ENCODE measurements around the gene B4GAT1. TPM values are rescaled to one million over a fixed set of nuclear protein-coding genes. Genes with fewer than 3 reads are reported as not detected.
"Not testable (repeated sequence)": the region's sequence is repeated elsewhere in the genome, so short reads cannot be mapped to it uniquely, and the experiment has no call there.

The B4GAT1 gene
- total and polyA plus RNA-seq, 2 of the 4 experiments (the other 2 are of a cell fraction): 10.6 to 18.4 TPM

DNA sequence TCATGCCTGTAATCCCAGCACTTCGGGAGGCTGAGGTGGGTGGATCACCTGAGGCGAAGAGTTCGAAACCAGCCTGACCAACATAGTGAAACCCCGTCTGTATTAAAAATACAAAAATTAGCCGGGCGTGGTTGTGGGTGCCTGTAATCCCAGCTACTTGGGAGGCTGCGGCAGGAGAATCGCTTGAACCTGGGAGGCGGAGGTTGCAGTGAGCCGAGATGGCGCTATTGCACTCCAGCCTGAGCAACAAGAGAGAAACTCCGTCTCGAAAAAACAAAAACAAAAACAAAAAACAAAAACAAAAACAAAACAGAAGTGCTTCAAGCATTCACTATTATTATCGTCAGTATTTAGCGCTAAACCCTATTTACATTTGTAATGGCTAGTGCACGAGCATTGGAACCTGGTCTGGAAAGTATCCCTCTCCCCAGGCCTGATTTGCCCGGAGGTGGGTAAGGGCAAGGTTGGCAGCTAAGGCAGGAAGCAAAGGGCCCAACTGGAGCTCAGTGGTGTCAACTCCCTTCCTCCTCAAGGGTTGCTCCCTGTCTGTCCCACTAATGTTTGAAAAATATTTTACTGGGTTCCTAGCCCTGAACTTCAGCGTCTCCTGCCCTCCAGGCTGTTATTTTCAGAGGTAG is 36.5 kb downstream of the B4GAT1 start:
- H3K9me3 ChIP-seq (ENCODE audit: control insufficient read depth, insufficient read depth, low read length); H3K4ac ChIP-seq (ENCODE audit: low read depth, low read length); H2BK15ac ChIP-seq (ENCODE audit: low read depth, low read length); H3K4me3 ChIP-seq (ENCODE audit: insufficient read depth, low read depth, low read length); H4K91ac ChIP-seq (ENCODE audit: insufficient read depth, low read depth, low read length); H3K4me2 ChIP-seq (ENCODE audit: low read depth, low read length); H3K23ac ChIP-seq (ENCODE audit: low read depth, low read length); ATAC-seq (ENCODE audit: low read depth); dilution Hi-C loops (cut with HindIII; ENCODE audit: low sequenced_read_pairs, unreplicated experiment); H2AK9ac ChIP-seq (replicated peaks; ENCODE audit: low read depth, low read length, poor library complexity); H2BK5ac ChIP-seq (ENCODE audit: low read depth, low read length, poor library complexity, severe bottlenecking); H3K56ac ChIP-seq (ENCODE audit: extremely low read depth, insufficient read depth, low read length); H3K27ac ChIP-seq (ENCODE audit: insufficient read depth, low read length); H2BK120ac ChIP-seq (ENCODE audit: low read depth, low read length); H2AFZ ChIP-seq (replicated peaks; ENCODE audit: low read length, poor library complexity); H3K9me1 ChIP-seq (ENCODE audit: insufficient read depth, low read length); H3K27me3 ChIP-seq (ENCODE audit: control insufficient read depth, insufficient read depth, low read length); H3K36me3 ChIP-seq (ENCODE audit: control insufficient read depth, insufficient read depth, low read length); in situ Hi-C loops (cut with MboI; ENCODE audit: low sequenced_read_pairs); BruUV-seq (replicated peaks); H2BK20ac ChIP-seq (ENCODE audit: low read depth, low read length); DNase-seq; H4K5ac ChIP-seq (ENCODE audit: low read depth, low read length); H3K9ac ChIP-seq (ENCODE audit: low read depth, low read length); H2AK5ac ChIP-seq (ENCODE audit: low read depth, low read length); H4K8ac ChIP-seq (ENCODE audit: low read depth in 2 of 2, low read length in 2 of 2); H3K14ac ChIP-seq (replicated peaks; ENCODE audit: low read depth, low read length); H3K18ac ChIP-seq (ENCODE audit: low read depth, low read length): not testable (repeated sequence)
- Histone ChIP-seq H4K20me1 (ENCODE audit: insufficient read depth, low read length) (peaks cover 30% of the 10 kb centered on the region), H3K79me1 (ENCODE audit: low read depth in 1 of 2, low read length in 2 of 2) (peaks cover 0 to 24% of the 10 kb centered on the region in 2 experiments; a peak in 2 of 4 replicates), H3K4me1 (ENCODE audit: control insufficient read depth, insufficient read depth, low read length) (peaks cover 12% of the 10 kb centered on the region)
- POLR2A ChIA-PET (ENCODE audit: unreplicated experiment): interaction anchor here (0.7 to 2.6 kb wide), 4 partner anchors 18 to 487 kb away, joined by 3 to 23 read pairs (median 4); partner anchors contain the start of gene RIN1
- intact Hi-C loops (cut with micrococcal nuclease): loop anchor here (1.0 kb wide), 1 partner anchor 75 kb away; no protein-coding TSS in a partner anchor
- CTCF ChIA-PET: interaction anchor here (0.5 to 2.4 kb wide), 12 partner anchors 11 to 123 kb away, joined by 3 to 17 read pairs (median 4); partner anchors contain the start of genes B4GAT1, BRMS1 and RIN1
- 84% methylated on average over 5 of the region's 18 CpGs; no CpG with 5 or more reads in 1 of the 2 experiments for WGBS, 2 experiments (ENCODE audit: extremely low coverage in 2 of 2, insufficient read length in 1 of 2)
